K562 (cell line): ENCODE measurements around the gene GMDS. TPM values are rescaled to one million over a fixed set of nuclear protein-coding genes. Genes with fewer than 3 reads are reported as not detected.

ENCODE experiments used
- ATAC-seq: fragments of 200-7000 bp; cut with Tn5 transposase; 3 replicates; pipeline ENCODE4 v1.9.1; 2020; ENCODE audit warnings: moderate library complexity
- BruUV-seq: library from RNA; stranded (reverse); fragments of 400-500 nt; replicated peaks from 2 replicates; lab custom pipeline; 2021; lab: Mats Ljungman, UMichigan
- CTCF ChIA-PET: fragments of 300-600 bp; formaldehyde crosslinking; extraction: SDS; loops from one replicate; lab custom pipeline; 2021; ENCODE audit warnings: low intra/inter-chr PET ratio; lab: Yijun Ruan, JAX
- POLR2A ChIA-PET: fragments of 300-600, 350-650 bp; sonication (Branson Sonifier 250); formaldehyde crosslinking; extraction: SDS; loops from one replicate; lab custom pipeline; 2021; ENCODE audit warnings: antibody characterized with exemption, inconsistent platforms; lab: Yijun Ruan, JAX
- DNase-seq, 4 experiments: peaks; one replicate each; pipeline versions ENCODE4 v3.0.0 to v3.0.0-alpha.2; 2011 to 2018; ENCODE audit warnings: low spot score in 3 of 4, mixed read lengths in 3 of 4; ENCODE audit errors: extremely low read depth in 1 of 4
- FAIRE-seq: peaks from 2 replicates; lab custom pipeline; 2011; peaks lifted over from hg19 to GRCh38; lab: Jason Lieb, UNC
- H2AFZ ChIP-seq: 2 replicates; pipeline ENCODE4 v1.6.0; 2011; ENCODE audit warnings: low read depth, low read length, control low read depth, inconsistent platforms
- H3K27ac ChIP-seq: fragments of 200-600 bp; 3 replicates; pipeline ENCODE4 v1.8.0; 2011; ENCODE audit warnings: low read depth, mild to moderate bottlenecking, control low read depth, inconsistent platforms, low read length, moderate library complexity, mixed read lengths; ENCODE audit errors: extremely low read depth
- H3K27me3 ChIP-seq, 2 experiments: fragments of 300-600 bp in 1 of 2; 2 replicates in 1 of 2; 3 replicates in 1 of 2; pipeline versions ENCODE4 v1.6.0 to v1.8.0; 2011; ENCODE audit warnings: inconsistent platforms in 2 of 2, low read length in 2 of 2, mild to moderate bottlenecking in 1 of 2, mixed read lengths in 1 of 2, moderate library complexity in 1 of 2; ENCODE audit not compliant: control insufficient read depth in 2 of 2, insufficient read depth in 2 of 2
- H3K36me3 ChIP-seq: fragments of 300-600 bp; 3 replicates; pipeline ENCODE4 v1.8.0; 2011; ENCODE audit warnings: mild to moderate bottlenecking, low read length, inconsistent platforms; ENCODE audit not compliant: control insufficient read depth, insufficient read depth
- H3K4me1 ChIP-seq, 2 experiments: fragments of 200-600 bp in 1 of 2; replicated peaks in 1 of 2; 2 replicates in 1 of 2; 3 replicates in 1 of 2; pipeline versions ENCODE4 v1.5.1 to v1.8.0; 2011; ENCODE audit warnings: inconsistent platforms in 2 of 2, low read length in 2 of 2, mild to moderate bottlenecking in 1 of 2, mixed read lengths in 1 of 2, moderate library complexity in 1 of 2; ENCODE audit not compliant: control insufficient read depth in 2 of 2, insufficient read depth in 2 of 2
- H3K4me2 ChIP-seq: 2 replicates; pipeline ENCODE4 v1.6.1; 2011; ENCODE audit warnings: low read length, control low read depth, inconsistent platforms, mixed read lengths; ENCODE audit not compliant: insufficient read depth
- H3K4me3 ChIP-seq: fragments of 200-600 bp; sonication (generic), shearing (Covaris generic); 2 replicates; pipeline ENCODE4 v1.5.1; 2016; ENCODE audit warnings: control low read depth, inconsistent platforms
- H3K79me2 ChIP-seq: fragments of 200-600 bp; 3 replicates; pipeline ENCODE4 v1.8.0; 2011; ENCODE audit warnings: low read length, inconsistent platforms; ENCODE audit not compliant: control insufficient read depth, insufficient read depth
- H3K9ac ChIP-seq, 2 experiments: 2 replicates each; pipeline versions ENCODE4 v1.6.0 to v1.6.1; 2011; ENCODE audit warnings: low read depth in 2 of 2, low read length in 2 of 2, control low read depth in 1 of 2, inconsistent platforms in 1 of 2, mild to moderate bottlenecking in 1 of 2, mixed read lengths in 1 of 2; ENCODE audit not compliant: insufficient read depth in 1 of 2
- H3K9me1 ChIP-seq: one replicate; pipeline ENCODE4 v1.6.0; 2011; ENCODE audit warnings: inconsistent platforms, mild to moderate bottlenecking, low read length, moderate library complexity; ENCODE audit not compliant: control insufficient read depth, insufficient read depth
- H3K9me3 ChIP-seq: replicated peaks from 2 replicates; pipeline ENCODE4 v1.5.1; 2011; ENCODE audit warnings: low read depth, low read length, inconsistent platforms; ENCODE audit not compliant: control insufficient read depth, insufficient read depth
- H4K20me1 ChIP-seq: replicated peaks from 2 replicates; pipeline ENCODE4 v1.6.1; 2011; ENCODE audit warnings: low read length, inconsistent platforms, mixed read lengths; ENCODE audit not compliant: control insufficient read depth, insufficient read depth
- BHLHE40 ChIP-seq: IDR thresholded peaks from 2 replicates; pipeline ENCODE4 v1.6.1; 2011; ENCODE audit warnings: low read length, improper control_type of control experiment
- CCAR2 ChIP-seq: fragments of 200-400 bp; formaldehyde crosslinking; IDR thresholded peaks from 2 replicates; pipeline ENCODE4 v1.6.1; 2017; ENCODE audit warnings: mild to moderate bottlenecking, low read depth, low read length
- JUN ChIP-seq, 2 experiments: sonication (generic) in 1 of 2; formaldehyde crosslinking in 1 of 2; IDR thresholded peaks; 2 replicates each; pipeline versions ENCODE4 v1.6.1 to v1.8.0; 2012 to 2022; ENCODE audit warnings: borderline replicate concordance in 2 of 2, mild to moderate bottlenecking in 2 of 2, improper control_type of control experiment in 1 of 2, low read depth in 1 of 2, low read length in 1 of 2, missing genetic modification reagents in 1 of 2
- POLR2G ChIP-seq: fragments of 200-400 bp; formaldehyde crosslinking; IDR thresholded peaks from 2 replicates; pipeline ENCODE4 v1.6.1; 2017; ENCODE audit warnings: low read depth, mild to moderate bottlenecking, antibody characterized with exemption, low read length, moderate library complexity
- SPI1 ChIP-seq: IDR thresholded peaks from 2 replicates; pipeline ENCODE4 v1.6.1; 2011; ENCODE audit warnings: low read depth, low read length, control low read depth, borderline replicate concordance
- SREBF2 ChIP-seq: sonication (generic); formaldehyde crosslinking; IDR thresholded peaks from 2 replicates; pipeline ENCODE4 v1.4.0; 2020; ENCODE audit warnings: mild to moderate bottlenecking, missing genetic modification reagents
- SRSF1 ChIP-seq: fragments of 200-400 bp; formaldehyde crosslinking; IDR thresholded peaks from 2 replicates; pipeline ENCODE4 v1.6.1; 2017; ENCODE audit warnings: mild to moderate bottlenecking, low read depth, low read length, moderate library complexity
- ZC3H11A ChIP-seq: IDR thresholded peaks from 2 replicates; pipeline ENCODE4 v1.6.1; 2012; ENCODE audit warnings: low read depth, low read length, improper control_type of control experiment
- ZNF124 ChIP-seq: sonication (generic); formaldehyde crosslinking; IDR thresholded peaks from 2 replicates; pipeline ENCODE4 v1.8.1; 2022; ENCODE audit warnings: missing genetic modification reagents
- WGBS: fragments of 100-300 bp; shearing (Covaris generic); methylation state at CpG from one replicate; pipeline ENCODE4 v1.1.6; 2016; ENCODE audit warnings: low coverage, mixed read lengths; ENCODE audit not compliant: insufficient coverage; ENCODE audit errors: missing lambda C conversion rate; 5-methylcytosine and 5-hydroxymethylcytosine counted together
- in situ Hi-C: fragments of 300-500 bp; cut with MboI; formaldehyde crosslinking; loops from 4 replicates; pipeline ENCODE4 v1.15.0; 2018; ENCODE audit warnings: inconsistent platforms, mixed read lengths
- intact Hi-C: fragments of 100-400 bp; cut with micrococcal nuclease; formaldehyde crosslinking; loops from 2 replicates; pipeline ENCODE4 v1.14.2; 2022
- polyA plus RNA-seq, 8 experiments: library from polyadenylated mRNA; depleted of rRNA in 4 of 8; stranded (reverse) in 5 of 8; unstranded in 3 of 8; fragments of >200 nt; fragmentation: Nextera tagmentation in 2 of 8; fragmentation: Illumina TruSeq in 1 of 8; extraction: Ambion mirVana in 2 of 8; extraction: Trizol in 1 of 8; gene quantifications; 2 replicates each; pipeline versions ENCODE4 v1.2.1 to v1.2.3, GENCODE V29; 2011 to 2014; ENCODE audit warnings: inconsistent platforms in 1 of 8, missing spikeins in 1 of 8
- total RNA-seq, 7 experiments: library from RNA; depleted of rRNA in 6 of 7; stranded (reverse); fragments of >200 nt in 6 of 7; fragmentation: Illumina TruSeq in 2 of 7; extraction: Trizol in 2 of 7; gene quantifications; 2 replicates each; pipeline versions ENCODE4 v1.2.1 to v1.2.3, GENCODE V29; 2011 to 2021; ENCODE audit warnings: low replicate concordance in 1 of 7
- TF ChIP-seq, protein P1 (sequence below): fragments of 450-650 bp; conservative IDR thresholded peaks from 2 replicates; pipeline ENCODE4 v1.6.1; 2016; ENCODE audit warnings: missing genetic modification characterization, low read depth, mild to moderate bottlenecking, control low read depth, missing compliant biosample characterization

GMDS gene
- total and polyA plus RNA-seq, 9 of the 15 experiments (the other 6 are each of a cell fraction or from before 2014, with no cell fraction given), result 0.48 to 31.8 (median 13.4) TPM

- DNase-seq (no peak), ATAC-seq (no peak)
- Histone ChIP-seq H3K9me3 (no peaks in the 10 kb centered on the region), H3K4me2 (no peak overlapping the region), H3K4me1 (no peaks in the 10 kb centered on the region), H3K79me2 (no peaks in the 10 kb centered on the region), H3K36me3 (no peaks in the 10 kb centered on the region), H4K20me1 (no peaks in the 10 kb centered on the region), H2AFZ (no peak overlapping the region), H3K27ac (no peak overlapping the region), H3K4me3 (no peak overlapping the region)
- intact Hi-C loops, result no loop called here
- 10% methylated on average over 2 of the region's 2 CpGs for WGBS
- POLR2A ChIA-PET, result no interaction called here
- in situ Hi-C loops, result no loop called here
- CTCF ChIA-PET, result no interaction called here
- BruUV-seq, result no TSS peak
- no peak for TF ChIP-seq CCAR2
- TF ChIP-seq, protein P1, sequence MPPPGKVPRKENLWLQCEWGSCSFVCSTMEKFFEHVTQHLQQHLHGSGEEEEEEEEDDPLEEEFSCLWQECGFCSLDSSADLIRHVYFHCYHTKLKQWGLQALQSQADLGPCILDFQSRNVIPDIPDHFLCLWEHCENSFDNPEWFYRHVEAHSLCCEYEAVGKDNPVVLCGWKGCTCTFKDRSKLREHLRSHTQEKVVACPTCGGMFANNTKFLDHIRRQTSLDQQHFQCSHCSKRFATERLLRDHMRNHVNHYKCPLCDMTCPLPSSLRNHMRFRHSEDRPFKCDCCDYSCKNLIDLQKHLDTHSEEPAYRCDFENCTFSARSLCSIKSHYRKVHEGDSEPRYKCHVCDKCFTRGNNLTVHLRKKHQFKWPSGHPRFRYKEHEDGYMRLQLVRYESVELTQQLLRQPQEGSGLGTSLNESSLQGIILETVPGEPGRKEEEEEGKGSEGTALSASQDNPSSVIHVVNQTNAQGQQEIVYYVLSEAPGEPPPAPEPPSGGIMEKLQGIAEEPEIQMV (tag), result no peak
- no peak for TF ChIP-seq POLR2G
- no peak for TF ChIP-seq JUN (IDR thresholded peaks at IDR 0.05; ENCODE audit: borderline replicate concordance, low read depth, low read length)
- TF ChIP-seq JUN (CRISPR knock-in tag; IDR thresholded peaks at IDR 0.05; ENCODE audit: borderline replicate concordance), result no peak
- TF ChIP-seq ZNF124, result no peak
- TF ChIP-seq BHLHE40, result no peak
- TF ChIP-seq ZC3H11A, result no peak
- TF ChIP-seq SREBF2, result no peak
- TF ChIP-seq SPI1, result no peak
- TF ChIP-seq SRSF1, result no peak
- TF ChIP-seq, all 486 proteins: peak for 0
- Histone ChIP-seq H3K27me3 (no peaks in the 10 kb centered on the region), H3K9ac (no peak overlapping the region), H3K9me1 (no peaks in the 10 kb centered on the region)
- FAIRE-seq, result no peak
Observed at GRCh38 chr6:2008383-2008976, 236.9 kb downstream of the GMDS start.
